GM12873 (cell line): Measurements from ENCODE around the gene TYMS.

Experiments used
- CTCF ChIP-seq: IDR thresholded peaks from 2 replicates; pipeline ENCODE4 v1.5.1; 2012; ENCODE audit warnings: low read depth, mild to moderate bottlenecking, moderate library complexity, low read length, control low read depth; ENCODE audit not compliant: insufficient read depth; ENCODE audit errors: missing control alignments

The TYMS gene

GRCh38 chr18:649341-649740 is 8.1 kb upstream of the TYMS start:
- no peak for TF ChIP-seq CTCF

- TF ChIP-seq CTCF, result no peak
Measured at GRCh38 chr18:650428-650858, 7.0 kb upstream of the TYMS start.

GRCh38 chr18:652131-652530 is 5.3 kb upstream of the TYMS start:
- no peak for TF ChIP-seq CTCF

GRCh38 chr18:653512-653911 is 3.9 kb upstream of the TYMS start:
- TF ChIP-seq CTCF, result no peak

- TF ChIP-seq CTCF, result no peak
Measured at GRCh38 chr18:654601-655000, 2.9 kb upstream of the TYMS start.

- TF ChIP-seq CTCF, result no peak
Measured at GRCh38 chr18:655445-655844, 2.0 kb upstream of the TYMS start.

- no peak for TF ChIP-seq CTCF
Measured at GRCh38 chr18:658001-658946, 821 bp downstream of the TYMS start.
